HepG2 (cell line): ENCODE measurements around the gene ADGRG6. TPM values are rescaled to one million over a fixed set of nuclear protein-coding genes. Genes with fewer than 3 reads are reported as not detected.

Experiments
- ATAC-seq: fragments of 200-7000 bp; cut with Tn5 transposase; 3 replicates; pipeline ENCODE4 v1.9.1; 2020; ENCODE audit warnings: mild to moderate bottlenecking, moderate library complexity
- BruUV-seq: library from RNA; stranded (reverse); fragments of 400-500 nt; replicated peaks from 2 replicates; lab custom pipeline; 2021; lab: Mats Ljungman, UMichigan
- CTCF ChIA-PET: fragments of 300-600 bp; formaldehyde crosslinking; extraction: SDS; loops from one replicate; lab custom pipeline; 2021; ENCODE audit warnings: low total read pairs, inconsistent platforms, low intra/inter-chr PET ratio; lab: Yijun Ruan, JAX
- POLR2A ChIA-PET: fragments of 350-600 bp; sonication (Branson Sonifier 250); formaldehyde crosslinking; loops from one replicate; lab custom pipeline; 2020; ENCODE audit warnings: antibody characterized with exemption, inconsistent platforms; lab: Yijun Ruan, JAX
- DNase-seq: peaks from one replicate; pipeline ENCODE4 v3.0.0-alpha.2; 2015; ENCODE audit warnings: low spot score
- FAIRE-seq: peaks from 3 replicates; lab custom pipeline; 2011; peaks lifted over from hg19 to GRCh38; lab: Jason Lieb, UNC
- H2AFZ ChIP-seq: one replicate; pipeline ENCODE4 v1.6.1; 2011; ENCODE audit warnings: low read length, inconsistent platforms
- H3K27ac ChIP-seq: fragments of 300-600 bp; 3 replicates; pipeline ENCODE4 v1.8.0; 2011; ENCODE audit warnings: mixed run types, mild to moderate bottlenecking, mixed read lengths, low read length, inconsistent platforms; ENCODE audit not compliant: insufficient read depth; ENCODE audit errors: extremely low read length
- H3K27me3 ChIP-seq, 2 experiments: fragments of 200-600 bp in 1 of 2; 2 replicates in 1 of 2; 3 replicates in 1 of 2; pipeline versions ENCODE4 v1.6.0 to v1.8.0; 2011; ENCODE audit warnings: low read length in 2 of 2, mild to moderate bottlenecking in 2 of 2, moderate library complexity in 2 of 2, inconsistent platforms in 1 of 2; ENCODE audit not compliant: insufficient read depth in 2 of 2, control insufficient read depth in 1 of 2
- H3K36me3 ChIP-seq, 2 experiments: fragments of 200-600 bp in 1 of 2; replicated peaks in 1 of 2; 2 replicates in 1 of 2; 3 replicates in 1 of 2; pipeline versions ENCODE4 v1.5.1 to v1.8.0; 2011; ENCODE audit warnings: low read length in 2 of 2, inconsistent platforms in 1 of 2; ENCODE audit not compliant: insufficient read depth in 2 of 2, control insufficient read depth in 1 of 2
- H3K4me1 ChIP-seq: 2 replicates; pipeline ENCODE4 v1.5.1; 2012; ENCODE audit warnings: low read length, inconsistent platforms; ENCODE audit not compliant: insufficient read depth
- H3K4me2 ChIP-seq: 2 replicates; pipeline ENCODE4 v1.6.0; 2011; ENCODE audit warnings: low read depth, low read length, inconsistent platforms
- H3K4me3 ChIP-seq, 3 experiments: fragments of 200-600 bp in 1 of 3; sonication (generic), shearing (Covaris generic) in 1 of 3; replicated peaks in 1 of 3; 2 replicates each; pipeline ENCODE4 v1.5.1; 2011 to 2016; ENCODE audit warnings: low read length in 3 of 3, inconsistent platforms in 2 of 3, low read depth in 2 of 3, mild to moderate bottlenecking in 2 of 3, control low read depth in 1 of 3, mixed read lengths in 1 of 3; ENCODE audit not compliant: insufficient read depth in 1 of 3
- H3K79me2 ChIP-seq: one replicate; pipeline ENCODE4 v1.6.1; 2011; ENCODE audit warnings: low read length, inconsistent platforms; ENCODE audit not compliant: insufficient read depth
- H3K9ac ChIP-seq: 2 replicates; pipeline ENCODE4 v1.6.0; 2011; ENCODE audit warnings: mild to moderate bottlenecking, low read depth, low read length, inconsistent platforms; ENCODE audit not compliant: insufficient read depth
- H3K9me3 ChIP-seq: 2 replicates; pipeline ENCODE4 v1.5.1; 2012; ENCODE audit warnings: mild to moderate bottlenecking, low read length
- H4K20me1 ChIP-seq: 2 replicates; pipeline ENCODE4 v1.6.0; 2011; ENCODE audit warnings: inconsistent platforms, mild to moderate bottlenecking, low read length, moderate library complexity; ENCODE audit not compliant: insufficient read depth
- AKNA ChIP-seq: sonication (generic); formaldehyde crosslinking; IDR thresholded peaks from 2 replicates; pipeline ENCODE4 v1.4.0; 2020; ENCODE audit warnings: missing genetic modification reagents, borderline replicate concordance
- EHMT2 ChIP-seq: fragments of 200-600 bp; sonication (generic); IDR thresholded peaks from 2 replicates; pipeline ENCODE4 v1.7.0; 2017; ENCODE audit warnings: antibody characterized with exemption, low read depth, low read length, borderline replicate concordance
- ELK4 ChIP-seq: sonication (generic); formaldehyde crosslinking; IDR thresholded peaks from 2 replicates; pipeline ENCODE4 v1.9.0; 2021; ENCODE audit warnings: missing genetic modification reagents, borderline replicate concordance
- FOXC1 ChIP-seq: sonication (generic); formaldehyde crosslinking; IDR thresholded peaks from 2 replicates; pipeline ENCODE4 v1.8.0; 2022; ENCODE audit warnings: mild to moderate bottlenecking, missing genetic modification reagents, borderline replicate concordance
- KLF16 ChIP-seq, 2 experiments: sonication (generic) in 1 of 2; formaldehyde crosslinking in 1 of 2; IDR thresholded peaks; 2 replicates each; pipeline versions ENCODE4 v1.6.1 to v1.8.0; 2016 to 2023; ENCODE audit warnings: missing genetic modification reagents in 2 of 2, missing compliant biosample characterization in 1 of 2
- NFYB ChIP-seq: sonication (generic); formaldehyde crosslinking; IDR thresholded peaks from 2 replicates; pipeline ENCODE4 v1.4.0; 2020; ENCODE audit warnings: missing genetic modification reagents
- RFX1 ChIP-seq: fragments of 450-650 bp; IDR thresholded peaks from 2 replicates; pipeline ENCODE4 v1.6.1; 2017
- RFX3 ChIP-seq: IDR thresholded peaks from 2 replicates; pipeline ENCODE4 v1.6.1; 2016; ENCODE audit warnings: missing biosample characterization, missing genetic modification reagents
- XBP1 ChIP-seq: sonication (generic); formaldehyde crosslinking; IDR thresholded peaks from 2 replicates; pipeline ENCODE4 v1.5.0; 2020; ENCODE audit warnings: missing genetic modification reagents
- ZNF136 ChIP-seq: sonication (generic); formaldehyde crosslinking; IDR thresholded peaks from 2 replicates; pipeline ENCODE4 v1.8.1; 2022; ENCODE audit warnings: low read depth, mild to moderate bottlenecking, moderate library complexity, missing genetic modification reagents
- ZNF367 ChIP-seq: sonication (generic); formaldehyde crosslinking; IDR thresholded peaks from 2 replicates; pipeline ENCODE4 v1.4.0; 2020; ENCODE audit warnings: missing genetic modification reagents, borderline replicate concordance
- ZNF569 ChIP-seq: sonication (generic); formaldehyde crosslinking; IDR thresholded peaks from 2 replicates; pipeline ENCODE4 v1.5.0; 2020; ENCODE audit warnings: mild to moderate bottlenecking, missing genetic modification reagents, moderate library complexity, borderline replicate concordance
- ZNF574 ChIP-seq: sonication (generic); formaldehyde crosslinking; IDR thresholded peaks from 2 replicates; pipeline ENCODE4 v1.4.0; 2020; ENCODE audit warnings: missing genetic modification reagents
- ZSCAN20 ChIP-seq: sonication (generic); formaldehyde crosslinking; IDR thresholded peaks from 2 replicates; pipeline ENCODE4 v1.4.0; 2020; ENCODE audit warnings: missing genetic modification reagents, mild to moderate bottlenecking, borderline replicate concordance
- ZSCAN21 ChIP-seq: sonication (generic); formaldehyde crosslinking; IDR thresholded peaks from 2 replicates; pipeline ENCODE4 v1.8.0; 2022; ENCODE audit warnings: mild to moderate bottlenecking, missing genetic modification reagents, moderate library complexity, borderline replicate concordance
- WGBS: methylation state at CpG from one replicate; pipeline ENCODE4 v1.1.6; 2017; ENCODE audit warnings: low lambda C conversion rate; 5-methylcytosine and 5-hydroxymethylcytosine counted together
- in situ Hi-C: cut with HindIII; loops from 2 replicates; pipeline ENCODE4 v1.10.0; 2017; ENCODE audit warnings: low pct_unique_long_range_greater_than_20kb; ENCODE audit not compliant: extremely low pct_ligation_motif_present
- intact Hi-C: fragments of 100-400 bp; cut with micrococcal nuclease; formaldehyde crosslinking; loops from one replicate; pipeline ENCODE4 v1.10.0; 2022; ENCODE audit not compliant: unreplicated experiment
- polyA plus RNA-seq, 8 experiments: library from polyadenylated mRNA; depleted of rRNA in 3 of 8; stranded (reverse) in 7 of 8; unstranded in 1 of 8; fragments of >200 nt; fragmentation: Illumina TruSeq in 4 of 8; extraction: Trizol in 4 of 8; gene quantifications; 2 replicates each; pipeline versions ENCODE4 v1.2.1 to v1.2.3, GENCODE V29; 2011 to 2016; ENCODE audit warnings: low read depth in 4 of 8, missing spikeins in 1 of 8, mixed read lengths in 1 of 8; ENCODE audit not compliant: insufficient read depth in 1 of 8
- total RNA-seq, 5 experiments: library from RNA; depleted of rRNA; stranded (reverse); fragments of >200 nt; fragmentation: Illumina TruSeq; extraction: Trizol; gene quantifications; 2 replicates each; pipeline ENCODE4 v1.2.3, GENCODE V29; 2016; ENCODE audit warnings: low read depth in 1 of 5

The ADGRG6 gene
- total and polyA plus RNA-seq, 2 of the 13 experiments (the other 11 are each of a cell fraction or from before 2014, with no cell fraction given), result 129 to 249 TPM

- no peak for TF ChIP-seq KLF16 (CRISPR knock-in tag; IDR thresholded peaks at IDR 0.05)
These were observed 167.4 kb downstream of the ADGRG6 start (continued) for GRCh38 chr6:142469220-142469619.

GRCh38 chr6:142470421-142470820 lies 168.6 kb downstream of the ADGRG6 start:
- intact Hi-C loops (loop anchor here (10.0 kb wide), 2 partner anchors 554 to 954 kb away; no protein-coding TSS in a partner anchor), in situ Hi-C loops (no loop called here)
- Histone ChIP-seq H3K4me3 (no peak overlapping the region), H4K20me1 (no peaks in the 10 kb centered on the region), H2AFZ (no peak overlapping the region), H3K9me3 (no peaks in the 10 kb centered on the region), H3K27ac (no peak overlapping the region), H3K36me3 (no peaks in the 10 kb centered on the region), H3K79me2 (no peaks in the 10 kb centered on the region), H3K4me1 (no peaks in the 10 kb centered on the region), H3K9ac (no peak overlapping the region), H3K27me3 (peaks cover 0 to 4% of the 10 kb centered on the region in 2 experiments; a peak in 1 of 5 replicates), H3K4me2 (no peak overlapping the region)
- ChIA-PET POLR2A (no interaction called here), CTCF (no interaction called here)
- 2% methylated on average over 1 of the region's 1 CpG for WGBS
- BruUV-seq, result no TSS peak
- no peak for DNase-seq
- no peak for FAIRE-seq
- no peak for ATAC-seq
- no peak for TF ChIP-seq NFYB
- no peak for TF ChIP-seq XBP1 (CRISPR knock-in tag)
- no peak for TF ChIP-seq ZNF574 (CRISPR knock-in tag)
- no peak for TF ChIP-seq ZNF136 (CRISPR knock-in tag)
- no peak for TF ChIP-seq AKNA
- TF ChIP-seq ZSCAN20 (CRISPR knock-in tag), result no peak
- TF ChIP-seq ELK4 (CRISPR knock-in tag), result no peak
- TF ChIP-seq ZSCAN21 (CRISPR knock-in tag), result no peak
- TF ChIP-seq RFX1, result no peak
- TF ChIP-seq FOXC1 (CRISPR knock-in tag), result no peak
- no peak for TF ChIP-seq ZNF367 (CRISPR knock-in tag)
- no peak for TF ChIP-seq ZNF569
- no peak for TF ChIP-seq EHMT2
- no peak for TF ChIP-seq RFX3 (CRISPR knock-in tag)
